Astrocyte (in vitro differentiated cells and primary cell): Measurements from ENCODE around the gene CLEC19A. TPM values are rescaled to one million over a fixed set of nuclear protein-coding genes. Genes with fewer than 3 reads are reported as not detected.
"Not testable (repeated sequence)": the region's sequence is repeated elsewhere in the genome, so short reads cannot be mapped to it uniquely, and the experiment has no call there.

ENCODE experiments used
- DNase-seq: peaks from one replicate; pipeline ENCODE4 v3.0.0-alpha.2; 2010; ENCODE audit warnings: low read depth
- FAIRE-seq: peaks from 2 replicates; lab custom pipeline; 2011; peaks lifted over from hg19 to GRCh38; lab: Jason Lieb, UNC
- H2AFZ ChIP-seq: 2 replicates; pipeline ENCODE4 v1.6.0; 2012; ENCODE audit warnings: low read depth, low read length, inconsistent platforms
- H3K27ac ChIP-seq: 2 replicates; pipeline ENCODE4 v1.5.1; 2011; ENCODE audit warnings: low read depth, low read length, inconsistent platforms
- H3K27me3 ChIP-seq: 2 replicates; pipeline ENCODE4 v1.6.0; 2011; ENCODE audit warnings: low read length, inconsistent platforms; ENCODE audit not compliant: insufficient read depth
- H3K36me3 ChIP-seq: 2 replicates; pipeline ENCODE4 v1.5.1; 2011; ENCODE audit warnings: low read length, inconsistent platforms; ENCODE audit not compliant: insufficient read depth
- H3K4me1 ChIP-seq: 2 replicates; pipeline ENCODE4 v1.5.1; 2011; ENCODE audit warnings: low read length, inconsistent platforms; ENCODE audit not compliant: insufficient read depth
- H3K4me2 ChIP-seq: 2 replicates; pipeline ENCODE4 v1.6.0; 2012; ENCODE audit warnings: low read length, inconsistent platforms
- H3K4me3 ChIP-seq: 2 replicates; pipeline ENCODE4 v1.5.1; 2011; ENCODE audit warnings: low read depth, mild to moderate bottlenecking, low read length, inconsistent platforms; ENCODE audit not compliant: insufficient read depth
- H3K79me2 ChIP-seq: 2 replicates; pipeline ENCODE4 v1.6.0; 2012; ENCODE audit warnings: mild to moderate bottlenecking, low read length, inconsistent platforms; ENCODE audit not compliant: insufficient read depth
- H3K9ac ChIP-seq: 2 replicates; pipeline ENCODE4 v1.6.0; 2012; ENCODE audit warnings: mild to moderate bottlenecking, low read length, inconsistent platforms
- H3K9me3 ChIP-seq: 2 replicates; pipeline ENCODE4 v1.5.1; 2012; ENCODE audit warnings: low read depth, mild to moderate bottlenecking, low read length, inconsistent platforms; ENCODE audit not compliant: insufficient read depth
- H4K20me1 ChIP-seq: 2 replicates; pipeline ENCODE4 v1.6.0; 2012; ENCODE audit warnings: low read length, inconsistent platforms; ENCODE audit not compliant: insufficient read depth
- H3K27ac Mint-ChIP-seq: one replicate; pipeline ENCODE4 v1.8.0; 2021; ENCODE audit warnings: mild to moderate bottlenecking, mixed read lengths; ENCODE audit not compliant: unreplicated experiment
- H3K27me3 Mint-ChIP-seq: one replicate; pipeline ENCODE4 v1.8.0; 2021; ENCODE audit warnings: low read depth, mixed read lengths; ENCODE audit not compliant: unreplicated experiment
- H3K36me3 Mint-ChIP-seq: one replicate; pipeline ENCODE4 v1.8.0; 2021; ENCODE audit warnings: low read depth, mixed read lengths; ENCODE audit not compliant: unreplicated experiment
- H3K4me1 Mint-ChIP-seq: one replicate; pipeline ENCODE4 v1.8.0; 2021; ENCODE audit warnings: low read depth, mixed read lengths; ENCODE audit not compliant: unreplicated experiment
- H3K4me3 Mint-ChIP-seq: one replicate; pipeline ENCODE4 v1.8.0; 2021; ENCODE audit warnings: mild to moderate bottlenecking, moderate library complexity, mixed read lengths; ENCODE audit not compliant: unreplicated experiment
- H3K9me3 Mint-ChIP-seq: one replicate; pipeline ENCODE4 v1.8.0; 2021; ENCODE audit warnings: mild to moderate bottlenecking, mixed read lengths; ENCODE audit not compliant: unreplicated experiment
- CTCF ChIP-seq: IDR thresholded peaks from 2 replicates; pipeline ENCODE4 v1.5.1; 2011; ENCODE audit warnings: low read depth, mild to moderate bottlenecking, inconsistent platforms, low read length, moderate library complexity; ENCODE audit not compliant: insufficient read depth
- EZH2 ChIP-seq: IDR thresholded peaks from 2 replicates; pipeline ENCODE4 v1.6.1; 2012; ENCODE audit warnings: mild to moderate bottlenecking, low read length, inconsistent platforms; ENCODE audit not compliant: insufficient read depth
- total RNA-seq: library from RNA; stranded (reverse); gene quantifications from 2 replicates; pipeline ENCODE4 v1.2.1, GENCODE V29; 2021

Gene CLEC19A
- total RNA-seq, 1 donor from 2014 or later: not detected

GRCh38 chr16:19315889-19316433 lies 30.4 kb downstream of the CLEC19A start:
- DNase-seq (no peak), FAIRE-seq (no peak)
- H3K27ac ChIP-seq: no peak overlapping the region
- Mint-ChIP-seq H3K4me1 (no peaks in the 10 kb centered on the region), H3K9me3 (peaks cover 3% of the 10 kb centered on the region), H3K4me3 (no peak overlapping the region), H3K36me3 (no peaks in the 10 kb centered on the region), H3K27ac (no peak overlapping the region), H3K27me3 (peaks cover 14% of the 10 kb centered on the region)
- no peaks in the 10 kb centered on the region for H3K9me3 ChIP-seq
- no peak overlapping the region for H2AFZ ChIP-seq
- H4K20me1 ChIP-seq: no peaks in the 10 kb centered on the region
- no peak overlapping the region for H3K4me3 ChIP-seq
- no peak overlapping the region for H3K4me2 ChIP-seq
- H3K79me2 ChIP-seq: no peaks in the 10 kb centered on the region
- H3K36me3 ChIP-seq: no peaks in the 10 kb centered on the region
- TF ChIP-seq EZH2: no peak
- no peak for TF ChIP-seq CTCF
- H3K27me3 ChIP-seq: no peaks in the 10 kb centered on the region
- no peaks in the 10 kb centered on the region for H3K4me1 ChIP-seq
- no peak overlapping the region for H3K9ac ChIP-seq

- Histone ChIP-seq H3K36me3 (no peaks in the 10 kb centered on the region), H2AFZ (no peak overlapping the region), H3K9ac (no peak overlapping the region), H3K9me3 (no peaks in the 10 kb centered on the region), H3K27me3 (no peaks in the 10 kb centered on the region), H4K20me1 (no peaks in the 10 kb centered on the region), H3K4me1 (no peaks in the 10 kb centered on the region), H3K4me3 (no peak overlapping the region), H3K79me2 (no peaks in the 10 kb centered on the region), H3K4me2 (no peak overlapping the region), H3K27ac (no peak overlapping the region)
- Mint-ChIP-seq H3K4me1 (no peaks in the 10 kb centered on the region), H3K27ac (no peak overlapping the region), H3K4me3 (no peak overlapping the region), H3K36me3 (no peaks in the 10 kb centered on the region), H3K9me3 (peaks cover 4% of the 10 kb centered on the region), H3K27me3 (peaks cover 14% of the 10 kb centered on the region)
- DNase-seq (no peak), FAIRE-seq (no peak)
- TF ChIP-seq EZH2 (no peak), CTCF (no peak)
These were observed 31.3 kb downstream of the CLEC19A start for GRCh38 chr16:19316846-19317245.

GRCh38 chr16:19321186-19321585 lies 35.7 kb downstream of the CLEC19A start:
- not testable (repeated sequence) for DNase-seq, H3K4me1 ChIP-seq, H4K20me1 ChIP-seq, H3K36me3 ChIP-seq, H3K4me3 ChIP-seq, H3K27ac Mint-ChIP-seq, H3K4me1 Mint-ChIP-seq, H3K27me3 ChIP-seq, H3K9ac ChIP-seq, H2AFZ ChIP-seq, FAIRE-seq, H3K36me3 Mint-ChIP-seq, H3K4me3 Mint-ChIP-seq, H3K27ac ChIP-seq, H3K9me3 ChIP-seq, H3K9me3 Mint-ChIP-seq, H3K4me2 ChIP-seq, H3K79me2 ChIP-seq
- peaks cover 10% of the 10 kb centered on the region for H3K27me3 Mint-ChIP-seq
